HepG2 (cell line): Measurements from ENCODE around the gene PCSK6. TPM values are rescaled to one million over a fixed set of nuclear protein-coding genes. Genes with fewer than 3 reads are reported as not detected.

Source experiments
- AFF4 ChIP-seq: sonication (generic); formaldehyde crosslinking; IDR thresholded peaks from 2 replicates; pipeline ENCODE4 v1.4.0; 2020; ENCODE audit warnings: missing genetic modification reagents
- CC2D1A ChIP-seq: sonication (generic); formaldehyde crosslinking; IDR thresholded peaks from 2 replicates; pipeline ENCODE4 v1.8.1; 2023; ENCODE audit warnings: mild to moderate bottlenecking, missing genetic modification reagents
- FOXA1 ChIP-seq, 2 experiments: fragments of 450-650 bp in 1 of 2; sonication (generic) in 1 of 2; formaldehyde crosslinking in 1 of 2; IDR thresholded peaks; 2 replicates each; pipeline versions ENCODE4 v1.4.0 to v1.6.1; 2016 to 2020; ENCODE audit warnings: missing genetic modification reagents in 1 of 2
- FOXA3 ChIP-seq: IDR thresholded peaks from 2 replicates; pipeline ENCODE4 v1.6.1; 2016; ENCODE audit warnings: missing genetic modification reagents, missing compliant biosample characterization
- KAT7 ChIP-seq: IDR thresholded peaks from 2 replicates; pipeline ENCODE4 v1.6.1; 2018; ENCODE audit warnings: borderline replicate concordance, missing compliant biosample characterization
- SAP130 ChIP-seq: IDR thresholded peaks from 2 replicates; pipeline ENCODE4 v1.6.1; 2016; ENCODE audit warnings: low read depth
- SMARCC2 ChIP-seq: fragments of 450-650 bp; IDR thresholded peaks from 2 replicates; pipeline ENCODE4 v1.6.1; 2017; ENCODE audit warnings: antibody characterized with exemption, mild to moderate bottlenecking
- XRCC5 ChIP-seq: fragments of 200-400 bp; formaldehyde crosslinking; optimal IDR thresholded peaks from 2 replicates; pipeline ENCODE3; 2017; ENCODE audit warnings: mild to moderate bottlenecking, low read length
- ZNF737 ChIP-seq: sonication (generic); formaldehyde crosslinking; IDR thresholded peaks from 2 replicates; pipeline ENCODE4 v1.5.0; 2020; ENCODE audit warnings: missing genetic modification reagents, mild to moderate bottlenecking, borderline replicate concordance
- polyA plus RNA-seq, 8 experiments: library from polyadenylated mRNA; depleted of rRNA in 3 of 8; stranded (reverse) in 7 of 8; unstranded in 1 of 8; fragments of >200 nt; fragmentation: Illumina TruSeq in 4 of 8; extraction: Trizol in 4 of 8; gene quantifications; 2 replicates each; pipeline versions ENCODE4 v1.2.1 to v1.2.3, GENCODE V29; 2011 to 2016; ENCODE audit warnings: low read depth in 4 of 8, missing spikeins in 1 of 8, mixed read lengths in 1 of 8; ENCODE audit not compliant: insufficient read depth in 1 of 8
- total RNA-seq, 5 experiments: library from RNA; depleted of rRNA; stranded (reverse); fragments of >200 nt; fragmentation: Illumina TruSeq; extraction: Trizol; gene quantifications; 2 replicates each; pipeline ENCODE4 v1.2.3, GENCODE V29; 2016; ENCODE audit warnings: low read depth in 1 of 5
- TF ChIP-seq, protein P1 (sequence below): sonication (generic); formaldehyde crosslinking; IDR thresholded peaks from 2 replicates; pipeline ENCODE4 v1.4.0; 2020; ENCODE audit warnings: missing genetic modification reagents, mild to moderate bottlenecking, borderline replicate concordance
- TF ChIP-seq, protein P2 (sequence below): IDR thresholded peaks from 2 replicates; pipeline ENCODE4 v1.4.0; 2020; ENCODE audit warnings: mild to moderate bottlenecking, missing genetic modification reagents
- TF ChIP-seq, protein P3 (sequence below): sonication (generic); formaldehyde crosslinking; IDR thresholded peaks from 2 replicates; pipeline ENCODE4 v1.4.0; 2020; ENCODE audit warnings: missing genetic modification reagents

PCSK6 gene
- total and polyA plus RNA-seq, 2 of the 13 experiments (the other 11 are each of a cell fraction or from before 2014, with no cell fraction given) = 56.5 to 155 TPM

DNA sequence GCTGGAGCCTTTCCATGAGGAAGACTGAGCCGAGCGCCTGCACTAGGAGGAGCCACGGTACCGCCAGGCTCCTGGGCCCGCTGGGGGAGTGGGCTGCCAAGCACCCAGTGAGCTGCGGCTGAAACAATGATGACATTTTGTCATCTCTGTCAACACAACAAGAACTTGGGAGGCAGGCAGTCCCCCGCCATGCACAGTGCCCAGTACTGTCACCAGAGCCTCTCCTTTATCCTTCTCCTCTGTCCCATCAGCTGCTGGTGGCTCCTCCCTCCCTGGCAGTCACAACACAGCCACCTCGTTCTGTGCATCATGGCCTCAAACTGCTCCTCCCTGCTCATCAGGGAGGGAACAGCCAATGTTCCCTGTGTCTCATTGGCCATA, 34.0 kb upstream of the PCSK6 start (continued):
- TF ChIP-seq AFF4 = no peak
- no peak for TF ChIP-seq SMARCC2
- TF ChIP-seq KAT7 (CRISPR knock-in tag) = no peak
- TF ChIP-seq, protein P1, sequence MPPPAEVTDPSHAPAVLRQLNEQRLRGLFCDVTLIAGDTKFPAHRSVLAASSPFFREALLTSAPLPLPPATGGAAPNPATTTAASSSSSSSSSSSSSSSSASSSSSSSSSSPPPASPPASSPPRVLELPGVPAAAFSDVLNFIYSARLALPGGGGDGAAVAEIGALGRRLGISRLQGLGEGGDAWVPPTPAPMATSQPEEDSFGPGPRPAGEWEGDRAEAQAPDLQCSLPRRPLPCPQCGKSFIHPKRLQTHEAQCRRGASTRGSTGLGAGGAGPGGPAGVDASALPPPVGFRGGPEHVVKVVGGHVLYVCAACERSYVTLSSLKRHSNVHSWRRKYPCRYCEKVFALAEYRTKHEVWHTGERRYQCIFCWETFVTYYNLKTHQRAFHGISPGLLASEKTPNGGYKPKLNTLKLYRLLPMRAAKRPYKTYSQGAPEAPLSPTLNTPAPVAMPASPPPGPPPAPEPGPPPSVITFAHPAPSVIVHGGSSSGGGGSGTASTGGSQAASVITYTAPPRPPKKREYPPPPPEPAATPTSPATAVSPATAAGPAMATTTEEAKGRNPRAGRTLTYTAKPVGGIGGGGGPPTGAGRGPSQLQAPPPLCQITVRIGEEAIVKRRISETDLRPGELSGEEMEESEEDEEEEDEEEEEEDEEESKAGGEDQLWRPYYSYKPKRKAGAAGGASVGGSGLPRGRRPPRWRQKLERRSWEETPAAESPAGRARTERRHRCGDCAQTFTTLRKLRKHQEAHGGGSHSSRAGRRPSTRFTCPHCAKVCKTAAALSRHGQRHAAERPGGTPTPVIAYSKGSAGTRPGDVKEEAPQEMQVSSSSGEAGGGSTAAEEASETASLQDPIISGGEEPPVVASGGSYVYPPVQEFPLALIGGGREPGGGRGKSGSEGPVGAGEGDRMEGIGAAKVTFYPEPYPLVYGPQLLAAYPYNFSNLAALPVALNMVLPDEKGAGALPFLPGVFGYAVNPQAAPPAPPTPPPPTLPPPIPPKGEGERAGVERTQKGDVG (CRISPR knock-in tag) = peak; percentile 49; the same call in 1 of the 2 replicates
- TF ChIP-seq FOXA3 (CRISPR knock-in tag) = peak; percentile 48; the same call in 1 of the 2 replicates
- 0 out of 2 replicates have a peak, but pooled peaks have one; percentile 18 for TF ChIP-seq SAP130 (CRISPR knock-in tag)
- TF ChIP-seq, protein P2, sequence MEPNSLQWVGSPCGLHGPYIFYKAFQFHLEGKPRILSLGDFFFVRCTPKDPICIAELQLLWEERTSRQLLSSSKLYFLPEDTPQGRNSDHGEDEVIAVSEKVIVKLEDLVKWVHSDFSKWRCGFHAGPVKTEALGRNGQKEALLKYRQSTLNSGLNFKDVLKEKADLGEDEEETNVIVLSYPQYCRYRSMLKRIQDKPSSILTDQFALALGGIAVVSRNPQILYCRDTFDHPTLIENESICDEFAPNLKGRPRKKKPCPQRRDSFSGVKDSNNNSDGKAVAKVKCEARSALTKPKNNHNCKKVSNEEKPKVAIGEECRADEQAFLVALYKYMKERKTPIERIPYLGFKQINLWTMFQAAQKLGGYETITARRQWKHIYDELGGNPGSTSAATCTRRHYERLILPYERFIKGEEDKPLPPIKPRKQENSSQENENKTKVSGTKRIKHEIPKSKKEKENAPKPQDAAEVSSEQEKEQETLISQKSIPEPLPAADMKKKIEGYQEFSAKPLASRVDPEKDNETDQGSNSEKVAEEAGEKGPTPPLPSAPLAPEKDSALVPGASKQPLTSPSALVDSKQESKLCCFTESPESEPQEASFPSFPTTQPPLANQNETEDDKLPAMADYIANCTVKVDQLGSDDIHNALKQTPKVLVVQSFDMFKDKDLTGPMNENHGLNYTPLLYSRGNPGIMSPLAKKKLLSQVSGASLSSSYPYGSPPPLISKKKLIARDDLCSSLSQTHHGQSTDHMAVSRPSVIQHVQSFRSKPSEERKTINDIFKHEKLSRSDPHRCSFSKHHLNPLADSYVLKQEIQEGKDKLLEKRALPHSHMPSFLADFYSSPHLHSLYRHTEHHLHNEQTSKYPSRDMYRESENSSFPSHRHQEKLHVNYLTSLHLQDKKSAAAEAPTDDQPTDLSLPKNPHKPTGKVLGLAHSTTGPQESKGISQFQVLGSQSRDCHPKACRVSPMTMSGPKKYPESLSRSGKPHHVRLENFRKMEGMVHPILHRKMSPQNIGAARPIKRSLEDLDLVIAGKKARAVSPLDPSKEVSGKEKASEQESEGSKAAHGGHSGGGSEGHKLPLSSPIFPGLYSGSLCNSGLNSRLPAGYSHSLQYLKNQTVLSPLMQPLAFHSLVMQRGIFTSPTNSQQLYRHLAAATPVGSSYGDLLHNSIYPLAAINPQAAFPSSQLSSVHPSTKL (CRISPR knock-in tag) = peak; percentile 29; the same call in 1 of the 2 replicates
- no peak for TF ChIP-seq CC2D1A (CRISPR knock-in tag)
- no peak for TF ChIP-seq XRCC5
- no peak for TF ChIP-seq FOXA1 (IDR thresholded peaks at IDR 0.05)
- TF ChIP-seq FOXA1 (CRISPR knock-in tag; IDR thresholded peaks at IDR 0.05) = peak; percentile 22; the same call in 1 of the 2 replicates
- TF ChIP-seq, protein P3, sequence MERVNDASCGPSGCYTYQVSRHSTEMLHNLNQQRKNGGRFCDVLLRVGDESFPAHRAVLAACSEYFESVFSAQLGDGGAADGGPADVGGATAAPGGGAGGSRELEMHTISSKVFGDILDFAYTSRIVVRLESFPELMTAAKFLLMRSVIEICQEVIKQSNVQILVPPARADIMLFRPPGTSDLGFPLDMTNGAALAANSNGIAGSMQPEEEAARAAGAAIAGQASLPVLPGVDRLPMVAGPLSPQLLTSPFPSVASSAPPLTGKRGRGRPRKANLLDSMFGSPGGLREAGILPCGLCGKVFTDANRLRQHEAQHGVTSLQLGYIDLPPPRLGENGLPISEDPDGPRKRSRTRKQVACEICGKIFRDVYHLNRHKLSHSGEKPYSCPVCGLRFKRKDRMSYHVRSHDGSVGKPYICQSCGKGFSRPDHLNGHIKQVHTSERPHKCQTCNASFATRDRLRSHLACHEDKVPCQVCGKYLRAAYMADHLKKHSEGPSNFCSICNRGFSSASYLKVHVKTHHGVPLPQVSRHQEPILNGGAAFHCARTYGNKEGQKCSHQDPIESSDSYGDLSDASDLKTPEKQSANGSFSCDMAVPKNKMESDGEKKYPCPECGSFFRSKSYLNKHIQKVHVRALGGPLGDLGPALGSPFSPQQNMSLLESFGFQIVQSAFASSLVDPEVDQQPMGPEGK = peak; percentile 41; the same call in 1 of the 2 replicates
- TF ChIP-seq ZNF737 (CRISPR knock-in tag) = 0 out of 2 replicates have a peak, but pooled peaks have one; percentile 30
